ENCODE data around the gene CPA1. TPM values are rescaled to one million over a fixed set of nuclear protein-coding genes. Genes with fewer than 3 reads are reported as not detected.

The CPA1 gene
- total and polyA plus RNA-seq, 12 donors: 0.35 to 3.8 (median 2.7) TPM; not detected in 4

DNA sequence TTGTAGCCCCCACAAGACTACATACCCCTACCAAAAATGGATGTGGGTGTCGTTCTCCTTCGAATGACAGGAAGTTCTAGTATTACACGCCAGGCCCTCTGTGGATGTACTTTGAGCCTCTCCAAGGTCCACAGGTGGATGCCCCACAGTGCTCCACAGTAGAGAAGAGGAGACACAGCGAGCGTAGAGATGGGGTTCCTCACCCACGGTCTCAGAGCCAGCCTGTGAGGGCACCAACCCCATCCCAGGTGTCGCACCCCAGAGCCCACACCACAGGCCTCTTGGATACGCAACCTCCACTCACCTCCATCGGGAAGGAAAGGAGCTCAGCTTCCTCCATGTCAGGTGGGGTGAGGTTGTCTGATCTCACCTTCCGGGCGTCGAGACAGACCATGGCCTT is 33.4 kb upstream of the CPA1 start:
- WGBS, 2 donors: 91% methylated on average over 12 of the region's 12 CpGs

DNA sequence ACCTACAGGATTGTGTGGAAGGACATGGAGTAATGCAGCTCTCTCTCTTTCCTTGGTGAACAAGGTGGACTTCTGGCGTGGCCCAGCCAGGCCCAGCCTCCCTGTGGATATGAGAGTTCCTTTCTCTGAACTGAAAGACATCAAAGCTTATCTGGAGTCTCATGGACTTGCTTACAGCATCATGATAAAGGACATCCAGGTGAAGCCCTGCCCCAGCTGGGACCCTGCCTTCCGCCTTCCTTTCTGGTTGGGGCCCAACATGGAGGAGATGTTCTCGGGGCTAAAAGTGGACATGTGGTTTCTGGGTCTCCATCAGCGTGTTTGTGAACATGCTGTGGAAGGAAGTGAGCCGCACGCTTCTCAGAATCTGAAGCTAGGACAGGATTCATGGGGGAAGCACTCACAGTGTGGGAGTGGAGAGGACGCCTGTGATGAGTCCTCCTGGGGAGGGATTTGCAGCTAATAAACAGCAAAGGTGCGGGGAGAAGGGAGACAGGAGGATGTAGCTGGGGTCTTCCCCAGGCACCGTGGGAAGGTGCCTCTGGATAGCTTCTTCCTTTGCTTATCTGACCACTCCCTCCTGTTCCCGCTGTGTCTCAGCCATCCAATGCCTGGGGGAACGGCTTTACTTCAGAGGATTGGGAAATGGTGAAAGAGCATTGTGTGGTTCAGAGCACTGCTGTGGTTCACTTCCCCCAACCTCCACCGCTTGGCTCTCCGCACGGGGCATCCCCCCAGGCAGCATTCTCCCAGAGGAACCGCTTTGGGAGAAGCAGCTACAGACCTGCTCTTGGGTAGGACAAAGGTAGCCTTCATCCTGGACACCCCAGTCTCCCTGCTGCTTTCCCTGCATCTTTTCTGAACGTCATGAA is 30.1 kb upstream of the CPA1 start:
- Histone ChIP-seq H3K27ac (peak overlapping the region in 9 of 10 donors; percentile 51 to 77 (median 64)), H3K9me3 (no peaks in the 10 kb centered on the region), H3K4me1 (peaks cover 0 to 33% (median 15%) of the 10 kb centered on the region in 9 donors), H3K4me3 (no peak overlapping the region), H3K27me3 (peaks cover 0 to 6% (median 0%) of the 10 kb centered on the region in 7 donors), H3K36me3 (no peaks in the 10 kb centered on the region)
- TF ChIP-seq, protein P1, sequence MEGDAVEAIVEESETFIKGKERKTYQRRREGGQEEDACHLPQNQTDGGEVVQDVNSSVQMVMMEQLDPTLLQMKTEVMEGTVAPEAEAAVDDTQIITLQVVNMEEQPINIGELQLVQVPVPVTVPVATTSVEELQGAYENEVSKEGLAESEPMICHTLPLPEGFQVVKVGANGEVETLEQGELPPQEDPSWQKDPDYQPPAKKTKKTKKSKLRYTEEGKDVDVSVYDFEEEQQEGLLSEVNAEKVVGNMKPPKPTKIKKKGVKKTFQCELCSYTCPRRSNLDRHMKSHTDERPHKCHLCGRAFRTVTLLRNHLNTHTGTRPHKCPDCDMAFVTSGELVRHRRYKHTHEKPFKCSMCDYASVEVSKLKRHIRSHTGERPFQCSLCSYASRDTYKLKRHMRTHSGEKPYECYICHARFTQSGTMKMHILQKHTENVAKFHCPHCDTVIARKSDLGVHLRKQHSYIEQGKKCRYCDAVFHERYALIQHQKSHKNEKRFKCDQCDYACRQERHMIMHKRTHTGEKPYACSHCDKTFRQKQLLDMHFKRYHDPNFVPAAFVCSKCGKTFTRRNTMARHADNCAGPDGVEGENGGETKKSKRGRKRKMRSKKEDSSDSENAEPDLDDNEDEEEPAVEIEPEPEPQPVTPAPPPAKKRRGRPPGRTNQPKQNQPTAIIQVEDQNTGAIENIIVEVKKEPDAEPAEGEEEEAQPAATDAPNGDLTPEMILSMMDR (IDR thresholded peaks at IDR 0.05): no peak
- ATAC-seq: peak in 5 of 8 donors; percentile 8 to 58 (median 11)
- WGBS, 2 donors: 70 to 72% methylated on average over 16 of the region's 16 CpGs
- DNase-seq: no peak
- intact Hi-C loops (cut with DNase I): loop anchor here in 3 of 10 donors (5.0 to 10.0 kb wide), 3 partner anchors 73 to 85 kb away; no protein-coding TSS in a partner anchor

More for the DNA sequence above, 33.4 kb upstream of the CPA1 start:
- Histone ChIP-seq H3K27ac (no peak overlapping the region), H3K9me3 (peaks cover 0 to 7% (median 0%) of the 10 kb centered on the region in 11 donors), H3K27me3 (peaks cover 0 to 6% (median 0%) of the 10 kb centered on the region in 7 donors), H3K4me3 (no peak overlapping the region), H3K36me3 (no peaks in the 10 kb centered on the region), H3K4me1 (peaks cover 0 to 23% (median 15%) of the 10 kb centered on the region in 9 donors)
- ATAC-seq: no peak
- intact Hi-C loops (cut with DNase I): no loop called here
- TF ChIP-seq, protein P1 (IDR thresholded peaks at IDR 0.05): no peak
- DNase-seq: no peak

DNA sequence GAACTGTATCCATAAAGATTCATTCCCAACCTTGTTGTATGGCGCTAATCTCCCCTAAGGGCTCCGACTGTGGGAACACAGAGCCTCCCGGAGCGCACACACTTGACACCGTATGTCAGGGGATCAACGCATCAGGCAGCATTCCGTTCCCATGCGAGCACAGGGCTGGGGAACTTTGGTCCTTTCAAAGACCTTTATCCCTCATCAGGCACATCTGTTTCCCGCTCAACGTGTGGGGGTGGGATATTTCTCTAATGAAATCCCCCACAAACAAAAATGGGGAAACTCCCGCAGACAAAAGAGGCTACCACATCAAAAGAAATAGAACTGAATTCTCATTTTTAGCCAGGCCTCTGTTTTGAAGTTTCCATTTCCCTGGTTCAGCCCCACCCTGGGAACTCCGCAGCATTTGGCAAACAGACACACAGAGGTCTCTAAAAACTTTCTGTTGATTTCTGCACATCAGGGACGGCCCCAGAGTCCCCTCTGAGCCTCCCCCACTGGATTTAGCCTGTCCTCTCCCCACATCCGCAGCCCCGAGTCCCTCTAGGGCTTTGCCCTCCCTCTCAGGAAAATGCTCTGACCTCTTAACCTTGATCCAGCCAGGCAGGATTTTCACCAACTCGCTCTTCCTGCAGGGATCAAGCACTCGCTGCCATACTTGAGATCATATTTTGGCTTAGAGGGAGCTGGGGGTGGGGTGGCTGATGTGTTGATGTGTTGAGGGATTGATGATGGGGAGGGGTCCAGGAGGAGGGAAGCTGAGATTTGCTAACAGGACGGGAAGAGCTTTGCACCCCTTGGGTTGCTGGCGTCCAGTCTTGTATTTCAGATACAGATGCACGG is 29.1 kb upstream of the CPA1 start:
- H3K9me3 ChIP-seq: no peaks in the 10 kb centered on the region
- DNase-seq: peak; percentile 41 to 47
- 39 to 41% methylated on average over 20 of the region's 20 CpGs for WGBS, 2 donors
- H3K27me3 ChIP-seq: peaks cover 0 to 6% (median 0%) of the 10 kb centered on the region in 7 donors
- ATAC-seq: peak; percentile 21 to 75 (median 49)
- intact Hi-C loops (cut with DNase I): loop anchor here in 3 of 10 donors (5.0 to 10.0 kb wide), 3 partner anchors 74 to 84 kb away; no protein-coding TSS in a partner anchor
- TF ChIP-seq, protein P1 (IDR thresholded peaks at IDR 0.05): no peak
- H3K4me1 ChIP-seq: peaks cover 0 to 35% (median 18%) of the 10 kb centered on the region in 9 donors
- peak overlapping the region in 9 of 10 donors; percentile 51 to 77 (median 64) for H3K27ac ChIP-seq
- H3K4me3 ChIP-seq: no peak overlapping the region
- H3K36me3 ChIP-seq: no peaks in the 10 kb centered on the region

DNA sequence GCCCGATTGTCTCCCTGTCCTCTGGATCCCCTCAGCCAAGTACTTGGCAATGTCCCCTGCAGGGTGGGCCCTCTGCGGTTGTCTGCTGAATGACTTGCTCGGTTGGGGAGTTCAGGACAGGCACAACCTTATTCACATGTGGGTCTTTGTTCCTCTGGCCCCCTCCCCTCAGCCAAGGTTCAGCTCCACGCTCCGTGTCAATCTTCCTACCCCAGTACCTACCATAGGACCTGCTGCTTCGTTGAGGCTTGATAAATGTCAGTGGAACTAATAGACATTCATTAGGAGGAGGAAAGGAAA is 28.6 kb upstream of the CPA1 start:
- no peak for DNase-seq
- WGBS, 2 donors: 45 to 54% methylated on average over 6 of the region's 6 CpGs
- TF ChIP-seq, protein P1 (IDR thresholded peaks at IDR 0.05): no peak
- H3K9me3 ChIP-seq: no peaks in the 10 kb centered on the region
- peak overlapping the region in 7 of 10 donors; percentile 51 to 77 (median 64) for H3K27ac ChIP-seq
- no peak overlapping the region for H3K4me3 ChIP-seq
- H3K36me3 ChIP-seq: no peaks in the 10 kb centered on the region
- peaks cover 0 to 41% (median 24%) of the 10 kb centered on the region in 9 donors for H3K4me1 ChIP-seq
- H3K27me3 ChIP-seq: peaks cover 0 to 6% (median 0%) of the 10 kb centered on the region in 7 donors
- peak in 1 of 8 donors; percentile 6 for ATAC-seq
- intact Hi-C loops (cut with DNase I): loop anchor here in 3 of 10 donors (5.0 to 10.0 kb wide), 3 partner anchors 74 to 83 kb away; no protein-coding TSS in a partner anchor

Data from heart right ventricle (tissue), 16 donors.